OCI-M1 (cell line): ENCODE measurements around the gene EML6.

ENCODE experiments used
- DNase-seq: peaks from one replicate; lab custom pipeline; 2025; lab: John Stamatoyannopoulos, UW

EML6 gene

GRCh38 chr2:54946220-54946805 is 222.9 kb downstream of the EML6 start:
- DNase-seq: no peak

GRCh38 chr2:54947136-54947535 is 223.7 kb downstream of the EML6 start:
- DNase-seq: no peak

- no peak for DNase-seq
Observed at GRCh38 chr2:54947646-54948045, 224.2 kb downstream of the EML6 start.

GRCh38 chr2:54948120-54948519 is 224.7 kb downstream of the EML6 start:
- no peak for DNase-seq

GRCh38 chr2:54949431-54949830 is 226.0 kb downstream of the EML6 start:
- DNase-seq: no peak

DNA sequence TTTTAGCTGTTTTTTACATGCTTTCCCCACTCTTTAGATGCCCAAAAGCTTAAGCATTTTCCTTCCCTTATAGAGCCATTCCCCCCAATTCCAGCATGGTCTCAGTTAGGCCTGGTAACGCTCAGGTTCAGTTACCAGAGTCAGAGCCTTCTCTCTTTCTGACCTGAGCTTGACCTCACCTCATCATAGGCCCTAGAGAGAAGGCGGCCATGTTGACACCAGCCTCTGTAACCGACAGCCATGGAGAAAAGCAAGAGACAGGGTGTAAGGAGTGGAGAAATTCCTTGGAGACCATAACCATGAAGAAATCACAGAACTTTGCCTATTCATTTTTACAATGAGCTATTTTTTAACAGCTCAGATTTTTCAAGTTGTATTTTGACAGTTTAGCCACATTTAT is 227.3 kb downstream of the EML6 start:
- DNase-seq: no peak

GRCh38 chr2:54952425-54952824 is 229.0 kb downstream of the EML6 start:
- DNase-seq: no peak

- DNase-seq: no peak
Observed at GRCh38 chr2:54952978-54953456, 229.6 kb downstream of the EML6 start.

- no peak for DNase-seq
Observed at GRCh38 chr2:54954158-54954557, 230.7 kb downstream of the EML6 start.

- no peak for DNase-seq
Observed at GRCh38 chr2:54954705-54955357, 231.4 kb downstream of the EML6 start.

DNA sequence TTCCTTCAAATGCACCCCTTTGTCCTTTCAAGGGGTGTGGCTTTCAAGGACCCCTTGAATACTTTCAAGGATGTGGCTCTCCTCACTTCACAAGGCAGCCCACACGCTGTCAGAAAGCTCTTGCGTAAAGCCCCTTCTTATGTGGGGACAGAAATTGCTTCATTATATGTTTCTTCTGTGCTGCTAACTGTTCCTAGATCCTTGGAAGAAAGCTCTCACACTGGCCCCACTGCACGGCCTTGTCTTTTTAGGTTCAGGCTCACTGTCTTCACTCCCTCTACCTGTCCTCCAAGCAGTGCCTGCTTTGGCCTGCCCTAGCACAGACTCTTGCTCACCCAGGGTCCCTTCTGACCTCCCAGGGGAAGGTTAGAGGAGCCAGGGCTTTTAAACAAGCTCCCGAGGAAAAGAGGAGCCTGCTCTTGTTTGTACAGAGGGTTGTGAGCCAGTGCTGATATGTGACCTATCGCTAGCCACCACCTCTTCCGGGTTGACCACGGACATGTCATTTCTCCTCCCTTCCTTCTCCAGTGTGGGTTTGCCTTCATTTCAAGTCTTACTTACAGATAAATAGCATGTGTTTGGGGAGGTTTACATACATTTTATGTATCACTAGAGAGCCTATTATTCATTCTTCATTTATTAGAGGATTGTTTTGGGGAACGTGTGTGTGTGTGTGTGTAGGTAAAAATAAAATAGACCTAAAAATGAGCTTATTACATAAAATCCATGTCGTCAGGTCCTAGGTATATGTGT is 232.1 kb downstream of the EML6 start:
- DNase-seq: peak; percentile 73

GRCh38 chr2:54956111-54956627 is 232.7 kb downstream of the EML6 start:
- peak; percentile 45 for DNase-seq

- DNase-seq: no peak
Observed at GRCh38 chr2:54957321-54957999, 234.0 kb downstream of the EML6 start.

GRCh38 chr2:54958717-54959371 is 235.4 kb downstream of the EML6 start:
- no peak for DNase-seq

- DNase-seq: no peak
Observed at GRCh38 chr2:54960164-54960563, 236.7 kb downstream of the EML6 start.

DNA sequence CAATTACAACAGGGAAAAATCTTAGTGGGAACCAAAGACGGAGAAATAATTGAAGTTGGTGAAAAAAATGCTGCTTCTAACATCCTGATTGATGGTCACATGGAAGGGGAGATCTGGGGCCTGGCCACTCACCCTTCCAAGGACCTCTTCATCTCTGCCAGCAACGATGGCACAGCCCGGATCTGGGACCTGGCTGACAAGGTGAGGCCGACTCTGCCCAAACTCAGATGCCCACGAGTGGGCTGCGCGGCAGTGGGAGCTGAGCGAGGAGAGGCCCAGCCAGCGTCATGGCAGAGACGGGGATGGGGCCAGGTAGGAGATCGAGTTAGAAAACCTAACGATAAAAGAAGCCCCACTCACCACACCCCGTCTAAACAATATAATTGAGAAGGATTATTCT is 239.0 kb downstream of the EML6 start:
- DNase-seq: no peak

- DNase-seq: no peak
Observed at GRCh38 chr2:54962935-54963440, 239.5 kb downstream of the EML6 start.

GRCh38 chr2:54963476-54963875 is 240.0 kb downstream of the EML6 start:
- no peak for DNase-seq

GRCh38 chr2:54964271-54964670 is 240.8 kb downstream of the EML6 start:
- DNase-seq: no peak

- DNase-seq: no peak
Observed at GRCh38 chr2:54964816-54965215, 241.4 kb downstream of the EML6 start.

GRCh38 chr2:54965425-54965824 is 242.0 kb downstream of the EML6 start:
- no peak for DNase-seq
